ENCODE data around the gene MVB12B. TPM values are rescaled to one million over a fixed set of nuclear protein-coding genes. Genes with fewer than 3 reads are reported as not detected.
A peak's percentile ranks its signal among the peaks of the same experiment; 100 is the strongest.

Gene MVB12B
- total RNA-seq, 2 donors from 2014 or later = 1.1 to 13.3 TPM

DNA sequence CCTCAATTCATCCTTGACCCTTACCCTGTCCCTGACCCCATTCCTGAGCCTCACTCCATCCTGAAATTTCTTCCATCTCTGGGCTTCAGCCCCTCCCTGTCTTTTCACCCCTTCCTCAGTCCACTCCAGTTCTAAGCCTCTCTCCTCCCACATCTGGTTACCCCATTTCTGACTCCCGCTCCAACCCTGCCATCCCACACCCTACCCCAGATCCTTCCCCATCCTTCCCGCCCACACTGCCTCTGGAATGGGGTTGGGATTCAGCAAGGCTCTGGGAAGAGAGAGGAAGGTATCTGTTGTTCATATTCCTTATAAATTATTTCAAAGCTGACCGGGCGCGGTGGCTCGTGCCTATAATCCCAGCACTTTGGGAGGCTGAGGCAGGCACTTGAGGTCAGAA, 29.9 kb upstream of the MVB12B start:
- H3K36me3 Mint-ChIP-seq = no peaks in the 10 kb centered on the region
- no peak overlapping the region for H3K27ac Mint-ChIP-seq
- DNase-seq (ENCODE audit: low spot score) (no peak), ATAC-seq (no peak)
- H3K27me3 Mint-ChIP-seq = peaks cover 12 to 20% of the 10 kb centered on the region in 2 donors
- H3K4me1 Mint-ChIP-seq (ENCODE audit: low read depth in 2 of 2) = no peaks in the 10 kb centered on the region
- H3K4me3 Mint-ChIP-seq = no peak overlapping the region
- H3K9me3 Mint-ChIP-seq = no peaks in the 10 kb centered on the region

DNA sequence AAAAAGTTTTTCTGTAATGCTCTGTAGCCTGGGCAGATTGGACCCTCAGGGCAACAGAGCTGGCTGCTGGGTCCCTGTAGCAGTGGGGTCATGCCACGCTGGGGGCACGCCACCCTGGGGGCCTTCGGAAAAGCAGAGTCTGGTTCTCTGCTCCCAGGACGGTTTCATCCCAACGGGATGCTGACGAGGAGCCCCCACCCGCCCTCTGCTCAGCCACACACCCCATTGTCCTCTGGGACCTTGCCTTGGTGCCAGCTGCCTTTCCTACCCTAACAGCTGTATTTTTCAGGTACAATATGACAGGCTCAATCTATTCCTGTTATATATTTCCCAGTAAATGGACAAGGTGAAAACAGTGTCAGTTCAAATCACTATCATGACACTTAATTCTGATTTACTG, 29.0 kb upstream of the MVB12B start:
- DNase-seq (ENCODE audit: low spot score) = no peak
- peaks cover 0 to 8% of the 10 kb centered on the region in 2 donors for H3K4me1 Mint-ChIP-seq (ENCODE audit: low read depth in 2 of 2)

DNA sequence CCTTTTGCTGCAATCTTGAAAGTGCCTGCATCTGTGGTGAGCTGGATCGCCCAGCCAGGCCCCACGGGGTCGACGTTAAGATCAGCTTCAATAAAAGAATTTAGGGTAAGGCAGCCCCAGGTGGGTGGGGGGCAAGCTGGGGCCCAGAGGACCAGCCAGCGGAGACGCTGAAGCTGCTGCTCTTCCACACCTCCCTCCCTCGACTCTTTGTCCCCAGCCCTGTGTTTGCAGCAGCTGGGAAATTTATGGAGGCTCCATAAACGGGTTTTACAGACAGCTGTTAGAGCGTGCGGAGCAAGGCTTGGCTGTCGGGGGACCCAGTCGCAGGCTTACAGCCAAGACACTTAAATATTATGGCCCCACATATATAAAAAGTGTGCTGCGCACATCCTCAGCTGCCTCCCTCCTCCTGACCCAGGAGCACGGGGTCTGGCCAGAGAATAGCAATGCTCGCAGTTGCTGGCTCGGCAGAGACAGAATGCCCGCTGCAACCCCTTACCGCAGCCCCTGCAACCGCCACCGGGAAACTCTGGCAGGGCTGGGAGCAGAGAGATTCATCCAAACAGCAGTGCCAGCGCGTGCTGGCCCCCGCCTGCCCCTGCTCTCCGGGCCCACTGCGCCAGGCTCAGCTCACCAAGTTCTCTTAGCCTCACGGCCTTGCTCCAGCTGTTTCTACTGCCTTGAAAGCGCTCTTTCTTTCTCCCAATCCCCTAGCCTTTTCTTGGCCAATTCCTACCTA, 28.4 kb upstream of the MVB12B start:
- no peak for DNase-seq (ENCODE audit: low spot score)
- peaks cover 0 to 11% of the 10 kb centered on the region in 2 donors for H3K4me1 Mint-ChIP-seq (ENCODE audit: low read depth in 2 of 2)
- H3K27ac Mint-ChIP-seq = no peak overlapping the region
- ATAC-seq = no peak
- H3K27me3 Mint-ChIP-seq = peaks cover 5 to 14% of the 10 kb centered on the region in 2 donors
- no peaks in the 10 kb centered on the region for H3K9me3 Mint-ChIP-seq
- H3K36me3 Mint-ChIP-seq = no peaks in the 10 kb centered on the region
- H3K4me3 Mint-ChIP-seq = no peak overlapping the region

More for the DNA sequence above, 29.0 kb upstream of the MVB12B start:
- Mint-ChIP-seq H3K36me3 (no peaks in the 10 kb centered on the region), H3K4me3 (no peak overlapping the region), H3K27ac (no peak overlapping the region), H3K9me3 (no peaks in the 10 kb centered on the region), H3K27me3 (peaks cover 5 to 14% of the 10 kb centered on the region in 2 donors)
- ATAC-seq = no peak

DNA sequence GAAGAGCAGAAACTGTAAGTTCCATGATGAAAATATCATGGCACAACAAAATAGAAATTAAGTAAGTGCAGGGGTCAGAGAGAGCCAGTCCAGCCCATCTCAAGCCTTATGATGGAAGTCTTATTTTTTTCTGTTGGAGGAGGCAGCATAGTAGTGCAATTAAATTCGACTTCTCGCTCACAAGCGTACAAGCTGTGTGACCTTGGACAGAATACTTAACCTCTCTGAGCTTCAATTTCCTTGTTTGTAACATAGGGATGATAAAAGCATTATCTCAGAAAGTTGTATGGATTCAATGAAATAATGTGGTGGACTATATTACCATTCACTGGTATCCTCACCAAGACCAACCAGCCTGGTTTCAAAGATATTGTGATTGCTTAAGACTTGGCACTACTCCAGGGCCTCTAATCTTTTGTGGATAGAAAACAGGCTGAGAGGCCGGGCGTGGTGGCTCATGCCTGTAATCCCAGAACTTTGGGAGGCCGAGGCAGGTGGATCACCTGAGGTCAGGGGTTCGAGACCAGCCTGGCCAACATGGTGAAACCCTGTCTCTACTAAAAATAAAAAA, 26.8 kb upstream of the MVB12B start:
- H3K36me3 Mint-ChIP-seq = no peaks in the 10 kb centered on the region
- DNase-seq (ENCODE audit: low spot score) (no peak), ATAC-seq (no peak)
- no peak overlapping the region for H3K27ac Mint-ChIP-seq
- no peaks in the 10 kb centered on the region for H3K9me3 Mint-ChIP-seq
- H3K27me3 Mint-ChIP-seq = peaks cover 5 to 12% of the 10 kb centered on the region in 2 donors
- no peak overlapping the region for H3K4me3 Mint-ChIP-seq
- peaks cover 0 to 11% of the 10 kb centered on the region in 2 donors for H3K4me1 Mint-ChIP-seq (ENCODE audit: low read depth in 2 of 2)

DNA sequence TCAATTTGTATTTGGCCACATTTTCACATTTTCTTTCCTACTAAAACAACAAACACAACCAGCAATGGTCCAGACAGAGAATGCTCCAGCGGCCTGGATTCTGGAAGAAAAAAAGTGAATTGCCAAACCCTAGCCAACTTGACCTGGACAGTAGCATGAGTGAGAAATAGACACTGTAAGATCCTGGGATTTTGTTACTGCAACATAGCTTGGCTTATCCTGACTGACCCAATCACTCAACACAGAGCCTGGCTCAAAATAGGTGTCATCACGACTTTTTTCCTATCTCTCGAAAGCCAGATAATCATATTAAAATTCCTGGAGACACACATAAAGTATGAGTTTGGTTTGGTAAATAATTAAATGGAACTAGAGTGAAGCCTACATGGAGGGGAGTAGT, 25.4 kb upstream of the MVB12B start:
- Mint-ChIP-seq H3K27me3 (peaks cover 0 to 8% of the 10 kb centered on the region in 2 donors), H3K36me3 (no peaks in the 10 kb centered on the region), H3K9me3 (no peaks in the 10 kb centered on the region), H3K27ac (no peak overlapping the region), H3K4me1 (ENCODE audit: low read depth in 2 of 2) (peaks cover 0 to 11% of the 10 kb centered on the region in 2 donors), H3K4me3 (no peak overlapping the region)
- ATAC-seq = no peak
- DNase-seq (ENCODE audit: low spot score) = no peak

DNA sequence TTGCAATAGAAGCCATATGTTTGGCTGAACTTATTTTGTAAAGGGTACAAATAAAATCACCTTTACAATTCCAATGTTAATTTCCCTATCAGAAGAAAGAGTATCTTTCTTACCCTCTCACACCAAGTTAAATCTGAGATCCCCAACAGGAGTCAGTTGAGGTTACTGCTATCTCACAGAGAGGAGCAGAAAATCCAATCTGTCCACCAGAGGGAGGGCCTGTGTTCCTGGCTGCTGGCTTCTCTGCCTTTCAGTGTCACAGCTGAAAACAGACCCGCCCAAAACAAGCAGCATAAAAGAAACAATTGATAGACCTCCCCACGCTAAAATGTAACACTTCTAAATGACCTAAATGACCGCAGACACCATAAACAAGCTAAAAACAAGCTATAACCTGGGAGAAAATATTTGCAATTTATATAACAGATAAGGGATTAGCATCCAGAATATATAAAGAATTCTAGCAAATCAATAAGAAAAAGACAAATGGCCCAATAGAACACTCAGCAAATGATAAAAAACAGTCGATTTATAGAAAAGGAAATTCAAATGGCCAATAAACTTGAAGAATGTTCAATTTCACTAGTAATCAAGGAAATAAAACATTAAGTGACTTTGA, 24.5 kb upstream of the MVB12B start:
- DNase-seq (ENCODE audit: low spot score) (no peak), ATAC-seq (no peak)
- H3K4me3 Mint-ChIP-seq = no peak overlapping the region

DNA sequence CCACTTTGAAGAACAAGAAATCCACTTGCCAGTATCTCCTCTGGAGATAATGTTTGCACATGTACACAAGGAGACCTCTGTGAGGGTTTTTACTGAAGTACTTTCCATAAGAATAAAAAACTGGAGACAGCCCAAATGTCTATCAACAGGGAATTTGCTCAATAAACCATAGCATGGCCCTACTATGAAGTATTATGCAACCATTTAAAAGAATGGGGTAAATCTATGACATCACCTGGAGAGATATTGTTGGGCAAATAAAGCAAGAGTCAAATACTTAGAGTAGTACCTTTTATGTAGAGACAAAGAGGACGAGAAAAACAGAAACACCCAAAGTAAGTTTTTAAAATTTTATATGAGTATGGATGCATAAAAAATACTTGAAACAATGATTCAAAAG, 23.9 kb upstream of the MVB12B start:
- no peaks in the 10 kb centered on the region for H3K9me3 Mint-ChIP-seq
- peaks cover 0 to 3% of the 10 kb centered on the region in 2 donors for H3K27me3 Mint-ChIP-seq
- H3K36me3 Mint-ChIP-seq = no peaks in the 10 kb centered on the region
- DNase-seq (ENCODE audit: low spot score) = no peak
- H3K4me1 Mint-ChIP-seq (ENCODE audit: low read depth in 2 of 2) = peaks cover 0 to 11% of the 10 kb centered on the region in 2 donors
- no peak overlapping the region for H3K4me3 Mint-ChIP-seq
- ATAC-seq = no peak
- H3K27ac Mint-ChIP-seq = no peak overlapping the region

More for the DNA sequence above, 24.5 kb upstream of the MVB12B start:
- Mint-ChIP-seq H3K9me3 (no peaks in the 10 kb centered on the region), H3K4me1 (ENCODE audit: low read depth in 2 of 2) (peaks cover 0 to 11% of the 10 kb centered on the region in 2 donors), H3K27ac (no peak overlapping the region), H3K36me3 (no peaks in the 10 kb centered on the region), H3K27me3 (peaks cover 0 to 5% of the 10 kb centered on the region in 2 donors)

DNA sequence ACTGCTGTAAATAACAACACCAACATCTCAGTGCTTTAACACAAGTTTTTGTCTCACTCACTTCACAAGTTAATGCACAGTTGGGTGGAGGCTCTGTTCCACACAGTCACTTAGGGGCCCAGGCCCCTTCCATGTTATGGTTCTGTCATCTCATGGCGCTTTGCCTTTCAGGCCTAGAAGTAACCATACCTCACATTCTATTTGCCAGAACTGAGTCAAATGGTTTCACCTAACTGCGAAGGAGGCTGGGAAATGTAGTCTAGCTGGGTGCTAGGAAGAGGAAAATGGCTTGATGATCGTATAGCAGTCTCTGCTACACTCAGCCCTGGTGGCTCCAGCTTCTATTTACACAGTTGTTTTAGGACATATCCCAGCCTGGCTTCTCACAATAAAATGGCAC, 23.1 kb upstream of the MVB12B start:
- H3K4me3 Mint-ChIP-seq = no peak overlapping the region
- no peak for DNase-seq (ENCODE audit: low spot score)
- peaks cover 0 to 11% of the 10 kb centered on the region in 2 donors for H3K4me1 Mint-ChIP-seq (ENCODE audit: low read depth in 2 of 2)
- H3K27me3 Mint-ChIP-seq = peaks cover 0 to 3% of the 10 kb centered on the region in 2 donors
- H3K9me3 Mint-ChIP-seq = no peaks in the 10 kb centered on the region
- H3K36me3 Mint-ChIP-seq = no peaks in the 10 kb centered on the region
- peak in 1 of 2 donors; percentile 17 for ATAC-seq
- no peak overlapping the region for H3K27ac Mint-ChIP-seq

DNA sequence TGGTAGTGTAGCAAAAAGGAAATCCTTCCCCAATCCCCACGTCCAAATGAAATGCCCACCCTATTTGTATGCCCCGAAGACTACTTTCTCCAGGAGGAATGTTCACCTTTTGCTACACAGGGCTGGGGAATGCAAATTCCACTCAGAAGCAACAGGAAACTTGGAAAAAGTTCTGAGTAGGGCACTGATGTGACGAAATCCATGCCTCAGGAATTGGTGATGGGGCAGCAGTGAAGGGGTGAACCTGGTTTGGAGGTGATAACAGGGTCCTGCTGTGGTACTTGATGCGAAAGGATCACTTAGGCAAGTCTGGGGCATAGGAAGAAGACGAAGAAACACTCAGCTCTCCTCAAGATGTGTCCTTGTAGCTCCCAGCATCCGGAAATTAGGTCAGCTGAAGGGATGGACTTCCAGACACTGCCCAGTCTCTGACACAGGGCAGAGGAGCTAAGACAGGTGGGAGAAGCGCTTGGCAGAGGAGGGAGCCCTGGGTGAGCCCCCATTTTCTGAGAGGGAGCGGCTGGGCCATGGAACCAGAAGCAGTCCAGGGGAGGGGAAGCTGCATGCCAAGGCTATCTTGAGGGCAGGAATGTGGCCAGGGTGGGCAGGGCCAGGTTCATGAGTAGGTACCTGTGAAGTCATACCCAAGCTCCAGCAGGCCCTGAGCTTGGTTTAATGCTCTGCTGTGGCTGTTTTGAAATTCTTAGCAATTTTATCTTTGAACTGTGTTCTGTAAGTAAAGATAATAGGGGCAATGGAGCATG, 22.2 kb upstream of the MVB12B start:
- ATAC-seq (peak in 1 of 2 donors; percentile 52), DNase-seq (ENCODE audit: low spot score) (no peak)
- Mint-ChIP-seq H3K9me3 (no peaks in the 10 kb centered on the region), H3K27ac (no peak overlapping the region), H3K27me3 (no peaks in the 10 kb centered on the region), H3K4me3 (no peak overlapping the region), H3K36me3 (no peaks in the 10 kb centered on the region), H3K4me1 (ENCODE audit: low read depth in 2 of 2) (peaks cover 0 to 11% of the 10 kb centered on the region in 2 donors)

DNA sequence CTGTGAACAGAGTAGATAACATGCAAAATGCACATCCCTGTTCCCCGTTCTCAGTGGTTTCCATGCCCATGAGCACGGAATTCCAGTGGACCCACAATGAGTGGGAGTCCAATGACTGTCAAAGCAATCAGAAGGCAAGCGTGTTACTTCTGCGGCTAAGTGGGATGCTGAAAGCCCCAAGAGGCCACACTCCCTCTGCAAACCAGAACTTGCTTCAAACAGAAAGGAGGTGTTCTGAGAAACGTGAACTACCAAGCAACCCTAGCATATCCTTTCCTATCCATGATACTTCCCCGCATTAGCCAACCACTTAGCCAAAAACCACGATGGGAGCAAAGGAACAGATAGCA, 21.7 kb upstream of the MVB12B start:
- Mint-ChIP-seq H3K27ac (no peak overlapping the region), H3K4me1 (ENCODE audit: low read depth in 2 of 2) (peaks cover 0 to 11% of the 10 kb centered on the region in 2 donors), H3K27me3 (no peaks in the 10 kb centered on the region), H3K4me3 (no peak overlapping the region), H3K9me3 (no peaks in the 10 kb centered on the region), H3K36me3 (no peaks in the 10 kb centered on the region)
- DNase-seq (ENCODE audit: low spot score) = no peak
- no peak for ATAC-seq

DNA sequence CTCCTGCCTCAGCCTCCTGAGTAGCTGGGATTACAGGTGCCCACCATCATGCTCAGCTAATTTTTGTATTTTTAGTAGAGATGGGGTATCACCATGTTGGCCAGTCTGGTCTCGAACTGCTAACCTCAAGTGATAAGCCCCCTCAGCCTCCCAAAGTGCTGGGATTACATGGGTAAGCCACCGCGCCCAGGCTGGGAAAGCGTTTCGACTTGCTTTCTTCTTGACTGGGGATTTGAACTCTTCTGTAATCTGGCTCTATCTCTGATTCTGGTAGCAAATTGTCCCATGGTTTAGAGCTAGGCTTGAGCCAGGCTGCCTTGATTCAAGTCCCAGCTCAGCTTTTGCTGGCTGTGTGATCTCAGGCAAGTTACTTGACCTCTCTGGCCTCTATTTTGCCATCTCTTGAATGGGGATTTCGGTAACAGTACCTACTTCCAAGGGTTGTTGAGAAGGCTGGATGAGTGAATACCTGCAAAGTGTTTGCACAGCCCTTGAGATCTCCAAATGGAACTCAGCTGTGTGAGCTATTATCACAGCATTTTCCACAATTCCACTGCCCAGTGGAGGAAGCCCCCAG, 20.5 kb upstream of the MVB12B start:
- no peaks in the 10 kb centered on the region for H3K27me3 Mint-ChIP-seq
- H3K4me3 Mint-ChIP-seq = no peak overlapping the region

DNA sequence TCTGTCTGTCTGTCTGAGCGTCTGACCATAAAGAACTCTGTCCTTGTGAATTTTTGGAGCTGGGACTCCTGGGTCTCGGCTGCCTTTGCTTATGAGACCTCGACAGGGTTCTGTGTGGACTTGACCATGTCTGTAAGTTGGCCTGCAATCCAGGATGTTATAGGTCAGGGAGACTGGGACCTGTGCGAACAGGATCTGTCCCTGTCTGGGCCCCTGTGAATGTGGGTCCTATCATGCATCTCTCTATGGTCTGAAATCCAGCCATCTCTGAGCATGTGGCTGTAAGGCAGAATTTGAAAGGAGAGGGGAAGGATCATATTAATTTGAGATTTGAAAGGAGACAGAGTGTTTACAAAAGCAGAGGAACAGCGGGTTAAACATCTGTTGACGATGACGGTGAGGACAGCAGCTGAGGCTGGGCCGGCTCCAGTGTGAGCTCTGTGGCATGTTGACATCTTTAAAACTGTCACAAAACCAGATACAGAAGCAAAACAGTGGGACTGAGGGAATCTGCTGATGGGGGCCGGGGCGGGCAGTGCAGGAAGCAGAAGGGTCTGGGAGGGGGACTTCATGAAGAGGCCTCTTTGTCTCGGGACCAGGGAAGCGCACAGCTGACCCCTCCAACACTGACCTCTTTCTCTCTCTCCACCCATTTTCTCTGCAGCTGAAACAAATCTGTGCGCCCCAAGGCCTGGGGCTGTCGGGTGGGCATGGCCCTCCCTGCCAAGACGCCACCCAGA, 19.1 kb upstream of the MVB12B start:
- no peaks in the 10 kb centered on the region for H3K27me3 Mint-ChIP-seq
- ATAC-seq (no peak), DNase-seq (ENCODE audit: low spot score) (no peak)
- no peak overlapping the region for H3K27ac Mint-ChIP-seq
- no peaks in the 10 kb centered on the region for H3K36me3 Mint-ChIP-seq
- no peak overlapping the region for H3K4me3 Mint-ChIP-seq
- peaks cover 0 to 4% of the 10 kb centered on the region in 2 donors for H3K4me1 Mint-ChIP-seq (ENCODE audit: low read depth in 2 of 2)
- no peaks in the 10 kb centered on the region for H3K9me3 Mint-ChIP-seq

More for the DNA sequence above, 20.5 kb upstream of the MVB12B start:
- ATAC-seq (no peak), DNase-seq (ENCODE audit: low spot score) (no peak)
- no peaks in the 10 kb centered on the region for H3K9me3 Mint-ChIP-seq
- H3K27ac Mint-ChIP-seq = no peak overlapping the region
- no peaks in the 10 kb centered on the region for H3K36me3 Mint-ChIP-seq
- peaks cover 0 to 11% of the 10 kb centered on the region in 2 donors for H3K4me1 Mint-ChIP-seq (ENCODE audit: low read depth in 2 of 2)

Data from natural killer cell treated with Interleukin-12 subunit alpha and Interleukin-12 subunit beta and Interleukin-15 and Interleukin-18, amount 100 ng/mL, for 72 hours (primary cell).